ENCODE measurements around the gene ROBO2.

DNA sequence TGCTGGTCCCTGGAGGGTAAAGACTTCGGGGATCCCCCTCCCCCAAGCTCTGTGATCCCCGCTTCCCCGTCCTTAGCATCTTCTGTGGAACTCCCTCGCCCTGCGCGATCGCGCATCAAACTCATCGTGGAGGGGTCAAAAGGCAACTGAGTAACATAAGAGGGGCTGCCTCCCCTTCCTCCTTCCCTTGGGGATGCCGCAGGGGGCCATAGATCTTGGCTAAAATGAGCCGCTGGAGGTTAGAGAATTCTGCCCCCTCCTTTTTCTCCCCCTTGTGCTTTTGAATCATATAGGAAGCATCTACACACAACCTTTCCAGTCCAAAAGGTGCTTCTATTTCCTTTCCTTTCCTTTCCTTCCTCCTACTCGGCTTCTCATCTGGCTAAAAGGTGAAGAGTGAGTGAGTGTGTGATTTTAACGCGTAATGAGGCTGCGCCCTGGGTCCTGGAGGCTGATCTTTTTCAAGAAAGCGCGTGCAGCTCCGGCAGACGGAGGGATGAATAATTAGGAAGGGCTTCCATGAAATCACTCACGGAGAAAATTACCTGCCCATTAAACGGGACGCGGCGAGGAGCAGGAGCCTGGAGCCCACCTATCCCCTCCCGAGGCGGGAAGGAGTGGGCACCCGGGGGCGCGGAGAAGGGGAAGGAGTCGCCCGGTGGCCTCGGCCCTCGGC, 831 bp upstream of the ROBO2 start:
- TF ChIP-seq POLR2A (IDR thresholded peaks at IDR 0.05): no peak
- no peak for TF ChIP-seq POLR2AphosphoS5 (IDR thresholded peaks at IDR 0.05)
- TF ChIP-seq, protein P1, sequence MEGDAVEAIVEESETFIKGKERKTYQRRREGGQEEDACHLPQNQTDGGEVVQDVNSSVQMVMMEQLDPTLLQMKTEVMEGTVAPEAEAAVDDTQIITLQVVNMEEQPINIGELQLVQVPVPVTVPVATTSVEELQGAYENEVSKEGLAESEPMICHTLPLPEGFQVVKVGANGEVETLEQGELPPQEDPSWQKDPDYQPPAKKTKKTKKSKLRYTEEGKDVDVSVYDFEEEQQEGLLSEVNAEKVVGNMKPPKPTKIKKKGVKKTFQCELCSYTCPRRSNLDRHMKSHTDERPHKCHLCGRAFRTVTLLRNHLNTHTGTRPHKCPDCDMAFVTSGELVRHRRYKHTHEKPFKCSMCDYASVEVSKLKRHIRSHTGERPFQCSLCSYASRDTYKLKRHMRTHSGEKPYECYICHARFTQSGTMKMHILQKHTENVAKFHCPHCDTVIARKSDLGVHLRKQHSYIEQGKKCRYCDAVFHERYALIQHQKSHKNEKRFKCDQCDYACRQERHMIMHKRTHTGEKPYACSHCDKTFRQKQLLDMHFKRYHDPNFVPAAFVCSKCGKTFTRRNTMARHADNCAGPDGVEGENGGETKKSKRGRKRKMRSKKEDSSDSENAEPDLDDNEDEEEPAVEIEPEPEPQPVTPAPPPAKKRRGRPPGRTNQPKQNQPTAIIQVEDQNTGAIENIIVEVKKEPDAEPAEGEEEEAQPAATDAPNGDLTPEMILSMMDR (IDR thresholded peaks at IDR 0.05): no peak
- no peak for TF ChIP-seq EP300 (IDR thresholded peaks at IDR 0.05)
